WERI-Rb-1 (cell line): ENCODE measurements around the gene MAN1A1.

ENCODE experiments used
- DNase-seq: peaks from one replicate; pipeline ENCODE4 v3.0.0-alpha.2; 2020
- H3K27ac ChIP-seq: fragments of 250-450 bp; sonication (Bioruptor Pico); 2 replicates; pipeline ENCODE4 v1.5.1; 2020; ENCODE audit warnings: mild to moderate bottlenecking, moderate library complexity
- H3K27me3 ChIP-seq: fragments of 250-450 bp; sonication (Bioruptor Pico); 2 replicates; pipeline ENCODE4 v1.5.1; 2021; ENCODE audit warnings: mild to moderate bottlenecking, low read depth, moderate library complexity; ENCODE audit not compliant: insufficient read depth, severe bottlenecking
- H3K36me3 ChIP-seq: fragments of 250-450 bp; sonication (Bioruptor Pico); 2 replicates; pipeline ENCODE4 v1.5.1; 2020; ENCODE audit warnings: mild to moderate bottlenecking, moderate library complexity
- H3K4me3 ChIP-seq: 2 replicates; pipeline ENCODE4 v1.5.1; 2011; ENCODE audit warnings: low read depth, mild to moderate bottlenecking, control low read depth, low read length
- H3K9me3 ChIP-seq: fragments of 250-450 bp; sonication (Bioruptor Pico); 2 replicates; pipeline ENCODE4 v1.5.1; 2021; ENCODE audit warnings: mild to moderate bottlenecking, moderate library complexity; ENCODE audit not compliant: severe bottlenecking
- CTCF ChIP-seq: IDR thresholded peaks from 2 replicates; pipeline ENCODE4 v1.5.1; 2011; ENCODE audit warnings: low read depth, mild to moderate bottlenecking, control low read depth, inconsistent platforms, low read length

MAN1A1 gene

GRCh38 chr6:119200512-119201175 is 148.9 kb downstream of the MAN1A1 start:
- H3K27ac ChIP-seq, result no peak overlapping the region
- no peaks in the 10 kb centered on the region for H3K9me3 ChIP-seq
- H3K27me3 ChIP-seq, result no peaks in the 10 kb centered on the region
- no peak overlapping the region for H3K4me3 ChIP-seq
- no peak for DNase-seq
- H3K36me3 ChIP-seq, result no peaks in the 10 kb centered on the region
- TF ChIP-seq CTCF, result no peak

- no peak for TF ChIP-seq CTCF
- Histone ChIP-seq H3K36me3 (no peaks in the 10 kb centered on the region), H3K27ac (no peak overlapping the region), H3K4me3 (no peak overlapping the region), H3K27me3 (no peaks in the 10 kb centered on the region), H3K9me3 (no peaks in the 10 kb centered on the region)
- no peak for DNase-seq
These were observed 152.3 kb downstream of the MAN1A1 start for GRCh38 chr6:119197271-119197670.

- no peaks in the 10 kb centered on the region for H3K9me3 ChIP-seq
- no peak for DNase-seq
- no peak for TF ChIP-seq CTCF
- H3K4me3 ChIP-seq, result no peak overlapping the region
- no peaks in the 10 kb centered on the region for H3K27me3 ChIP-seq
- H3K27ac ChIP-seq, result no peak overlapping the region
- H3K36me3 ChIP-seq, result no peaks in the 10 kb centered on the region
These were observed 152.8 kb downstream of the MAN1A1 start for GRCh38 chr6:119196715-119197114.

- no peak overlapping the region for H3K27ac ChIP-seq
- DNase-seq, result no peak
- H3K36me3 ChIP-seq, result no peaks in the 10 kb centered on the region
- no peaks in the 10 kb centered on the region for H3K9me3 ChIP-seq
- H3K4me3 ChIP-seq, result no peak overlapping the region
- H3K27me3 ChIP-seq, result no peaks in the 10 kb centered on the region
- TF ChIP-seq CTCF, result no peak
These were observed 153.7 kb downstream of the MAN1A1 start for GRCh38 chr6:119195848-119196247.

- Histone ChIP-seq H3K36me3 (no peaks in the 10 kb centered on the region), H3K27me3 (no peaks in the 10 kb centered on the region), H3K27ac (no peak overlapping the region), H3K9me3 (no peaks in the 10 kb centered on the region), H3K4me3 (no peak overlapping the region)
- TF ChIP-seq CTCF, result no peak
- no peak for DNase-seq
These were observed 154.4 kb downstream of the MAN1A1 start for GRCh38 chr6:119195204-119195603.

- Histone ChIP-seq H3K36me3 (no peaks in the 10 kb centered on the region), H3K4me3 (no peak overlapping the region), H3K9me3 (no peaks in the 10 kb centered on the region), H3K27me3 (no peaks in the 10 kb centered on the region), H3K27ac (no peak overlapping the region)
- DNase-seq, result no peak
- no peak for TF ChIP-seq CTCF
These were observed 155.9 kb downstream of the MAN1A1 start for GRCh38 chr6:119193707-119194106.
